ENCODE measurements around the gene RIPPLY2.

The RIPPLY2 gene

GRCh38 chr6:83905648-83906047 is 52.5 kb downstream of the RIPPLY2 start:
- DNase-seq (ENCODE audit: low spot score): no peak

All from CD4-positive, alpha-beta T cell treated with Interleukin-15 for 4 hours (primary cell).